ENCODE data around the gene ACSL6. TPM values are rescaled to one million over a fixed set of nuclear protein-coding genes. Genes with fewer than 3 reads are reported as not detected.
A peak's percentile ranks its signal among the peaks of the same experiment; 100 is the strongest.

The ACSL6 gene
- total and polyA plus RNA-seq, 5 donors from 2014 or later = 3.0 to 5.7 (median 5.5) TPM

- peaks cover 0 to 2% (median 0%) of the 10 kb centered on the region in 7 donors for H3K9me3 Mint-ChIP-seq
These were observed 12.4 kb downstream of the ACSL6 start for GRCh38 chr5:131999041-131999440.

GRCh38 chr5:131998431-131999040, 12.9 kb downstream of the ACSL6 start:
- H3K4me3 Mint-ChIP-seq = no peak overlapping the region
- Histone ChIP-seq H3K4me3 (ENCODE audit: low read depth, low read length) (no peak overlapping the region), H3K9me3 (ENCODE audit: control insufficient read depth in 2 of 2, low read length in 2 of 2) (no peaks in the 10 kb centered on the region), H3K27ac (ENCODE audit: insufficient read depth, low read length, poor library complexity, severe bottlenecking) (no peak overlapping the region), H3K36me3 (ENCODE audit: control insufficient read depth, insufficient read depth, low read length) (no peaks in the 10 kb centered on the region), H3K27me3 (ENCODE audit: control insufficient read depth, insufficient read depth, low read length) (no peaks in the 10 kb centered on the region), H3K4me1 (ENCODE audit: control insufficient read depth, insufficient read depth, low read length, poor library complexity, severe bottlenecking) (peaks cover 19% of the 10 kb centered on the region)
- no peak overlapping the region for H3K27ac Mint-ChIP-seq
- no peaks in the 10 kb centered on the region for H3K36me3 Mint-ChIP-seq
- peaks cover 0 to 2% (median 0%) of the 10 kb centered on the region in 7 donors for H3K9me3 Mint-ChIP-seq
- ATAC-seq (ENCODE audit: low read depth in 2 of 2) (no peak), DNase-seq (no peak)
- H3K4me1 Mint-ChIP-seq = peaks cover 7 to 44% (median 15%) of the 10 kb centered on the region in 4 donors
- H3K27me3 Mint-ChIP-seq = peaks cover 5% of the 10 kb centered on the region

More at GRCh38 chr5:131999041-131999440, 12.4 kb downstream of the ACSL6 start:
- H3K4me3 ChIP-seq (ENCODE audit: low read depth, low read length) = no peak overlapping the region
- peaks cover 7 to 44% (median 15%) of the 10 kb centered on the region in 4 donors for H3K4me1 Mint-ChIP-seq
- no peaks in the 10 kb centered on the region for H3K36me3 ChIP-seq (ENCODE audit: control insufficient read depth, insufficient read depth, low read length)
- ATAC-seq (ENCODE audit: low read depth in 2 of 2) (no peak), DNase-seq (no peak)
- no peak overlapping the region for H3K4me3 Mint-ChIP-seq
- H3K27ac Mint-ChIP-seq = no peak overlapping the region
- no peaks in the 10 kb centered on the region for H3K27me3 ChIP-seq (ENCODE audit: control insufficient read depth, insufficient read depth, low read length)
- H3K27me3 Mint-ChIP-seq = peaks cover 5% of the 10 kb centered on the region
- no peaks in the 10 kb centered on the region for H3K9me3 ChIP-seq (ENCODE audit: control insufficient read depth in 2 of 2, low read length in 2 of 2)
- peaks cover 19% of the 10 kb centered on the region for H3K4me1 ChIP-seq (ENCODE audit: control insufficient read depth, insufficient read depth, low read length, poor library complexity, severe bottlenecking)
- no peaks in the 10 kb centered on the region for H3K36me3 Mint-ChIP-seq
- H3K27ac ChIP-seq (ENCODE audit: insufficient read depth, low read length, poor library complexity, severe bottlenecking) = no peak overlapping the region

DNA sequence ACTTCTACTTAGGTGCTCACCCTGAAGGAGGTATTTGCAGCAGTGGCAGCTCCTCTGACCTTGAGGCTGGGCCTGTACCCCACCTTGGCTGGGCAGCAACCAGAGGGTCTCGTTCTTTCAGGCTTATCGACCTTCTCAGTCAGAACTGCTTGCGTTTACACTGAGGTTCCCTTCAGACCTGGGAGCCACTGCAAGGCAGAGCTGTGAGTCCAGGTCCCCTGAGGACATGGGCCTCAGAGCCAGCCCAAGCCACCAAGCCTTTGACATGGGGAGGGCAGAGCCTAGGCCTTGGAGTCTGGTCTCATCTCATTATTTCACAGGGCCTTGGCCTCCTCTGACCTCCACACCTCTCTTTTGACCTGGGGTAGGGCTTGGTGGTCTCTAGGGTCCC, 13.7 kb downstream of the ACSL6 start:
- Histone ChIP-seq H3K4me1 (ENCODE audit: control insufficient read depth, insufficient read depth, low read length, poor library complexity, severe bottlenecking) (peaks cover 19% of the 10 kb centered on the region), H3K4me3 (ENCODE audit: low read depth, low read length) (no peak overlapping the region), H3K27ac (ENCODE audit: insufficient read depth, low read length, poor library complexity, severe bottlenecking) (no peak overlapping the region), H3K27me3 (ENCODE audit: control insufficient read depth, insufficient read depth, low read length) (no peaks in the 10 kb centered on the region), H3K36me3 (ENCODE audit: control insufficient read depth, insufficient read depth, low read length) (no peaks in the 10 kb centered on the region), H3K9me3 (ENCODE audit: control insufficient read depth in 2 of 2, low read length in 2 of 2) (no peaks in the 10 kb centered on the region)
- H3K4me3 Mint-ChIP-seq = no peak overlapping the region
- no peak for ATAC-seq (ENCODE audit: low read depth in 2 of 2)
- peaks cover 7 to 42% (median 15%) of the 10 kb centered on the region in 4 donors for H3K4me1 Mint-ChIP-seq
- no peak for DNase-seq
- H3K27me3 Mint-ChIP-seq = peaks cover 5% of the 10 kb centered on the region
- H3K9me3 Mint-ChIP-seq = peaks cover 0 to 2% (median 0%) of the 10 kb centered on the region in 7 donors
- H3K36me3 Mint-ChIP-seq = no peaks in the 10 kb centered on the region
- no peak overlapping the region for H3K27ac Mint-ChIP-seq

- ATAC-seq (ENCODE audit: low read depth in 2 of 2) (no peak), DNase-seq (no peak)
- Histone ChIP-seq H3K4me3 (ENCODE audit: low read depth, low read length) (no peak overlapping the region), H3K9me3 (ENCODE audit: control insufficient read depth in 2 of 2, low read length in 2 of 2) (no peaks in the 10 kb centered on the region), H3K27me3 (ENCODE audit: control insufficient read depth, insufficient read depth, low read length) (no peaks in the 10 kb centered on the region), H3K4me1 (ENCODE audit: control insufficient read depth, insufficient read depth, low read length, poor library complexity, severe bottlenecking) (peaks cover 19% of the 10 kb centered on the region), H3K36me3 (ENCODE audit: control insufficient read depth, insufficient read depth, low read length) (no peaks in the 10 kb centered on the region), H3K27ac (ENCODE audit: insufficient read depth, low read length, poor library complexity, severe bottlenecking) (no peak overlapping the region)
- Mint-ChIP-seq H3K36me3 (no peaks in the 10 kb centered on the region), H3K4me3 (no peak overlapping the region), H3K4me1 (peaks cover 7 to 38% (median 15%) of the 10 kb centered on the region in 4 donors), H3K27me3 (peaks cover under 1% of the 10 kb centered on the region), H3K27ac (peak overlapping the region in 1 of 3 donors; percentile 26), H3K9me3 (peaks cover 0 to 2% (median 0%) of the 10 kb centered on the region in 7 donors)
These were observed 14.3 kb downstream of the ACSL6 start for GRCh38 chr5:131997026-131997726.

- H3K27me3 Mint-ChIP-seq = no peaks in the 10 kb centered on the region
- H3K4me1 Mint-ChIP-seq = peaks cover 7 to 34% (median 13%) of the 10 kb centered on the region in 4 donors
- no peaks in the 10 kb centered on the region for H3K36me3 ChIP-seq (ENCODE audit: control insufficient read depth, insufficient read depth, low read length)
- peaks cover 17% of the 10 kb centered on the region for H3K4me1 ChIP-seq (ENCODE audit: control insufficient read depth, insufficient read depth, low read length, poor library complexity, severe bottlenecking)
- H3K27ac ChIP-seq (ENCODE audit: insufficient read depth, low read length, poor library complexity, severe bottlenecking) = no peak overlapping the region
- no peak for ATAC-seq (ENCODE audit: low read depth in 2 of 2)
- no peaks in the 10 kb centered on the region for H3K27me3 ChIP-seq (ENCODE audit: control insufficient read depth, insufficient read depth, low read length)
- H3K9me3 ChIP-seq (ENCODE audit: control insufficient read depth in 2 of 2, low read length in 2 of 2) = no peaks in the 10 kb centered on the region
- no peak overlapping the region for H3K4me3 Mint-ChIP-seq
- peak overlapping the region in 2 of 3 donors; percentile 0 to 26 for H3K27ac Mint-ChIP-seq
- no peak overlapping the region for H3K4me3 ChIP-seq (ENCODE audit: low read depth, low read length)
- no peaks in the 10 kb centered on the region for H3K36me3 Mint-ChIP-seq
- peaks cover 0 to 2% (median 0%) of the 10 kb centered on the region in 7 donors for H3K9me3 Mint-ChIP-seq
- no peak for DNase-seq
These were observed 15.0 kb downstream of the ACSL6 start for GRCh38 chr5:131996210-131997025.

GRCh38 chr5:131994533-131995226, 16.8 kb downstream of the ACSL6 start:
- H3K4me3 Mint-ChIP-seq = no peak overlapping the region
- H3K36me3 Mint-ChIP-seq = no peaks in the 10 kb centered on the region

GRCh38 chr5:131994090-131994489, 17.4 kb downstream of the ACSL6 start:
- Histone ChIP-seq H3K27ac (ENCODE audit: insufficient read depth, low read length, poor library complexity, severe bottlenecking) (no peak overlapping the region), H3K9me3 (ENCODE audit: control insufficient read depth in 2 of 2, low read length in 2 of 2) (no peaks in the 10 kb centered on the region), H3K4me3 (ENCODE audit: low read depth, low read length) (no peak overlapping the region), H3K4me1 (ENCODE audit: control insufficient read depth, insufficient read depth, low read length, poor library complexity, severe bottlenecking) (no peaks in the 10 kb centered on the region), H3K27me3 (ENCODE audit: control insufficient read depth, insufficient read depth, low read length) (no peaks in the 10 kb centered on the region), H3K36me3 (ENCODE audit: control insufficient read depth, insufficient read depth, low read length) (no peaks in the 10 kb centered on the region)
- DNase-seq (no peak), ATAC-seq (ENCODE audit: low read depth in 2 of 2) (no peak)
- Mint-ChIP-seq H3K27ac (no peak overlapping the region), H3K27me3 (no peaks in the 10 kb centered on the region), H3K36me3 (no peaks in the 10 kb centered on the region), H3K4me1 (peaks cover 0 to 16% (median 3%) of the 10 kb centered on the region in 4 donors), H3K9me3 (peaks cover 0 to 2% (median 0%) of the 10 kb centered on the region in 7 donors), H3K4me3 (no peak overlapping the region)

More at GRCh38 chr5:131994533-131995226, 16.8 kb downstream of the ACSL6 start:
- no peak for DNase-seq
- Mint-ChIP-seq H3K9me3 (peaks cover 0 to 2% (median 0%) of the 10 kb centered on the region in 7 donors), H3K4me1 (peaks cover 0 to 16% (median 3%) of the 10 kb centered on the region in 4 donors), H3K27ac (no peak overlapping the region), H3K27me3 (no peaks in the 10 kb centered on the region)
- Histone ChIP-seq H3K9me3 (ENCODE audit: control insufficient read depth in 2 of 2, low read length in 2 of 2) (no peaks in the 10 kb centered on the region), H3K36me3 (ENCODE audit: control insufficient read depth, insufficient read depth, low read length) (no peaks in the 10 kb centered on the region), H3K27me3 (ENCODE audit: control insufficient read depth, insufficient read depth, low read length) (no peaks in the 10 kb centered on the region), H3K4me1 (ENCODE audit: control insufficient read depth, insufficient read depth, low read length, poor library complexity, severe bottlenecking) (peaks cover 1% of the 10 kb centered on the region), H3K27ac (ENCODE audit: insufficient read depth, low read length, poor library complexity, severe bottlenecking) (no peak overlapping the region), H3K4me3 (ENCODE audit: low read depth, low read length) (no peak overlapping the region)
- ATAC-seq (ENCODE audit: low read depth in 2 of 2) = no peak

All from CD4-positive, CD25-positive, alpha-beta regulatory T cell (primary cell).